ENCODE data around the gene RBM11.

DNA sequence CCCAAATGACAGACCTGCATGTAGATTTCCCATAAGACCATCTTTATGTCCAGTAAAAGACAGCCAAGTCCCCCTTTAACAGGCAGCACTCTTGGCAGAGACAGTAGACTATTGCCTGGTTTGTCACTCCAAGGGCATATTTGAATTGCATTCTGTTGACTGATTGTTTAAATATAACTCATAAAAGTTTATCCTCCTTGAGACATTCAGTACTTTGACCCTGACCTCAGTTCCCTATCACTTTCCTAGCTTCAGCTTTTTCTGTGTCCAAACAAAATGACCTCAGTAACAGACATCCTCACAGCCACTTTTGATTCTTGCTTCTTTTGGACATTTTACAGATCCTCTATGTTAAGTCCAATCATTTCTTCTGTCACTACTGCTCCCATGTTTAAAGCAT is 51.1 kb downstream of the RBM11 start:
- TF ChIP-seq POLR2AphosphoS5 (IDR thresholded peaks at IDR 0.05; ENCODE audit: insufficient read depth in 1 of 2, low read depth in 1 of 2) (no peak), POLR2A (IDR thresholded peaks at IDR 0.05) (no peak)
- TF ChIP-seq, protein P1, sequence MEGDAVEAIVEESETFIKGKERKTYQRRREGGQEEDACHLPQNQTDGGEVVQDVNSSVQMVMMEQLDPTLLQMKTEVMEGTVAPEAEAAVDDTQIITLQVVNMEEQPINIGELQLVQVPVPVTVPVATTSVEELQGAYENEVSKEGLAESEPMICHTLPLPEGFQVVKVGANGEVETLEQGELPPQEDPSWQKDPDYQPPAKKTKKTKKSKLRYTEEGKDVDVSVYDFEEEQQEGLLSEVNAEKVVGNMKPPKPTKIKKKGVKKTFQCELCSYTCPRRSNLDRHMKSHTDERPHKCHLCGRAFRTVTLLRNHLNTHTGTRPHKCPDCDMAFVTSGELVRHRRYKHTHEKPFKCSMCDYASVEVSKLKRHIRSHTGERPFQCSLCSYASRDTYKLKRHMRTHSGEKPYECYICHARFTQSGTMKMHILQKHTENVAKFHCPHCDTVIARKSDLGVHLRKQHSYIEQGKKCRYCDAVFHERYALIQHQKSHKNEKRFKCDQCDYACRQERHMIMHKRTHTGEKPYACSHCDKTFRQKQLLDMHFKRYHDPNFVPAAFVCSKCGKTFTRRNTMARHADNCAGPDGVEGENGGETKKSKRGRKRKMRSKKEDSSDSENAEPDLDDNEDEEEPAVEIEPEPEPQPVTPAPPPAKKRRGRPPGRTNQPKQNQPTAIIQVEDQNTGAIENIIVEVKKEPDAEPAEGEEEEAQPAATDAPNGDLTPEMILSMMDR (IDR thresholded peaks at IDR 0.05), result no peak
